ENCODE results near the gene METTL23.

Gene METTL23

GRCh38 chr17:76726776-76727718 lies at the start of gene METTL23:
METTL23 (plus strand) TSS chr17:76726839; CDS start chr17:76729711, 2,872 bp downstream.
- peak; percentile 95 for DNase-seq

- DNase-seq, result no peak
These were observed 49.2 kb upstream of the METTL23 start for GRCh38 chr17:76677406-76677805.

- peak; percentile 70 for DNase-seq
These were observed 48.3 kb upstream of the METTL23 start for GRCh38 chr17:76678330-76678729.

GRCh38 chr17:76679239-76679638 lies 47.4 kb upstream of the METTL23 start:
- DNase-seq, result no peak

GRCh38 chr17:76681222-76682137 lies 45.2 kb upstream of the METTL23 start:
- peak; percentile 83 for DNase-seq

- DNase-seq, result no peak
These were observed 44.3 kb upstream of the METTL23 start for GRCh38 chr17:76682296-76682695.

- no peak for DNase-seq
These were observed 43.5 kb upstream of the METTL23 start for GRCh38 chr17:76683011-76683755.

- no peak for DNase-seq
These were observed 42.5 kb upstream of the METTL23 start for GRCh38 chr17:76683921-76684745.

- DNase-seq, result no peak
These were observed 41.9 kb upstream of the METTL23 start for GRCh38 chr17:76684756-76685155.

- DNase-seq, result no peak
These were observed 41.3 kb upstream of the METTL23 start for GRCh38 chr17:76685366-76685765.

- no peak for DNase-seq
These were observed 40.8 kb upstream of the METTL23 start for GRCh38 chr17:76685846-76686245.

GRCh38 chr17:76686538-76687297 lies 39.9 kb upstream of the METTL23 start:
- DNase-seq, result no peak

GRCh38 chr17:76687298-76688164 lies 39.1 kb upstream of the METTL23 start:
- DNase-seq, result no peak

- no peak for DNase-seq
These were observed 38.4 kb upstream of the METTL23 start for GRCh38 chr17:76688165-76688622.

- no peak for DNase-seq
These were observed 36.8 kb upstream of the METTL23 start for GRCh38 chr17:76689859-76690258.

- DNase-seq, result no peak
These were observed 35.9 kb upstream of the METTL23 start for GRCh38 chr17:76690596-76691280.

- no peak for DNase-seq
These were observed 35.1 kb upstream of the METTL23 start for GRCh38 chr17:76691379-76692191.
